Activated naive CD8-positive, alpha-beta T cell treated with anti-CD3 and anti-CD28 coated beads, Interleukin-2, amount 50 U/mL, for 24 hours (primary cell): ENCODE measurements around the gene IL17D.
"Not testable (repeated sequence)": the region's sequence is repeated elsewhere in the genome, so short reads cannot be mapped to it uniquely, and the experiment has no call there.

Experiments
- ATAC-seq: fragments of 150-1000 bp; cut with Tn5 transposase; one replicate; pipeline ENCODE4 v1.10.0; 2021
- DNase-seq: peaks from one replicate; pipeline ENCODE4 v3.0.0; 2021
- H3K27ac Mint-ChIP-seq: one replicate; pipeline ENCODE4 v1.8.0; 2021; ENCODE audit warnings: mild to moderate bottlenecking, mixed read lengths
- H3K27me3 Mint-ChIP-seq: one replicate; pipeline ENCODE4 v1.8.0; 2021; ENCODE audit warnings: mixed read lengths
- H3K36me3 Mint-ChIP-seq: one replicate; pipeline ENCODE4 v1.8.0; 2021; ENCODE audit warnings: low read depth, mixed read lengths
- H3K4me1 Mint-ChIP-seq: one replicate; pipeline ENCODE4 v1.8.0; 2021; ENCODE audit warnings: mixed read lengths
- H3K4me3 Mint-ChIP-seq: one replicate; pipeline ENCODE4 v1.8.0; 2021; ENCODE audit warnings: mild to moderate bottlenecking, moderate library complexity, mixed read lengths
- H3K9me3 Mint-ChIP-seq: one replicate; pipeline ENCODE4 v1.8.0; 2021; ENCODE audit warnings: mixed read lengths

Gene IL17D

DNA sequence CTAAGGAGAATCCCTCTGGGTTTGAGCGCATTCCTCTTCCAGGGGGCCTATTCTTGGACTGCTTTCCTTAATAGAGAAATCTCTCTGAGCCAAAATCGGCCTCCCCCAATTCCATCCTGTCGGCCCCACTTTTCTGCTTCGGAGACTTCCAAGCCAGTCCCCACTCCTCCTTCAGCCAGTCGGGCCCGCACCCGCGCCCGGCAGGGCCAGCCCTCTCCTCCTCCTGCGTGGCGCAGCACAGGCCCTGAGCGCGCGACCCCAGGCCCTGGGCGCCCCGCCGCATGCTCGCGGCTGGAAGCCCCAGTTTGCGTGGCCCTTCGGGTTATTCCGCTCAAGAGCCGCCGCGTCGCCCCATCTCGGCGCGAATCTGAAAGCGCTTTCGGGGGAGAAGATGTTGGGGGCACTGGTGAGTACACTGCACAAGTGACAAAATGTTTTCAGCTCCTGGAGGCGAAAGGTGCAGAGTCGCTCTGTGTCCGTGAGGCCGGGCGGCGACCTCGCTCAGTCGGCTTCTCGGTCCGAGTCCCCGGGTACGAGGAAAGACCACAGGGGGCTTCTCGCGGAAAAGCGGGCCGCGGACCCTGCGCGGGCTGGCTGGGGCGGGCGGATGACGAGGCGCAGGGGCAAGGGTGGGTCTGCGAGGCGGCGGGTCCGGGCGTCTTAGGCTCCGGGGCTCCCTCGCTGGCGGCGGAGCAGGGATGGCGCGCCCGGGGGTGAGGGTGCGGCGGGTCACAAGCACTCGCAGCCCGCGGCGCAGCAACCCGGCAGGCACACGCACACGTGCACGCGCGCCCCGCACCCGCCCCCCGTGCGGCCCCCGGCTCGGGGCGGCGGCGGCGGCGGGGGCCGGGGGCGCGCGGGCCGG, at the start of gene IL17D:
Gene IL17D (plus strand): TSS at position 785 of the 865 bp plus-strand sequence. CDS start 303 bp downstream, outside the sequence.
- H3K4me3 Mint-ChIP-seq: peak within 1 kb of the TSS; percentile 85
- no peaks in the 10 kb centered on the region for H3K9me3 Mint-ChIP-seq
- peaks cover 17% of the 10 kb centered on the region for H3K27me3 Mint-ChIP-seq
- peaks cover 22% of the 10 kb centered on the region for H3K4me1 Mint-ChIP-seq
- peak; percentile 27 for ATAC-seq
- H3K27ac Mint-ChIP-seq: peak within 1 kb of the TSS; percentile 79
- H3K36me3 Mint-ChIP-seq: no peaks in the 10 kb centered on the region
- DNase-seq: peak; percentile 42

GRCh38 chr13:20654156-20654555, 49.3 kb upstream of the IL17D start:
- DNase-seq (no peak), ATAC-seq (no peak)
- no peaks in the 10 kb centered on the region for H3K27me3 Mint-ChIP-seq
- no peaks in the 10 kb centered on the region for H3K9me3 Mint-ChIP-seq
- H3K4me3 Mint-ChIP-seq: no peak overlapping the region
- no peaks in the 10 kb centered on the region for H3K36me3 Mint-ChIP-seq
- H3K27ac Mint-ChIP-seq: no peak overlapping the region
- H3K4me1 Mint-ChIP-seq: no peaks in the 10 kb centered on the region

GRCh38 chr13:20658451-20659040, 45.0 kb upstream of the IL17D start:
- H3K36me3 Mint-ChIP-seq: peaks cover under 1% of the 10 kb centered on the region
- H3K27ac Mint-ChIP-seq: no peak overlapping the region
- H3K9me3 Mint-ChIP-seq: no peaks in the 10 kb centered on the region
- H3K27me3 Mint-ChIP-seq: no peaks in the 10 kb centered on the region
- DNase-seq (no peak), ATAC-seq (no peak)
- H3K4me1 Mint-ChIP-seq: no peaks in the 10 kb centered on the region
- no peak overlapping the region for H3K4me3 Mint-ChIP-seq

DNA sequence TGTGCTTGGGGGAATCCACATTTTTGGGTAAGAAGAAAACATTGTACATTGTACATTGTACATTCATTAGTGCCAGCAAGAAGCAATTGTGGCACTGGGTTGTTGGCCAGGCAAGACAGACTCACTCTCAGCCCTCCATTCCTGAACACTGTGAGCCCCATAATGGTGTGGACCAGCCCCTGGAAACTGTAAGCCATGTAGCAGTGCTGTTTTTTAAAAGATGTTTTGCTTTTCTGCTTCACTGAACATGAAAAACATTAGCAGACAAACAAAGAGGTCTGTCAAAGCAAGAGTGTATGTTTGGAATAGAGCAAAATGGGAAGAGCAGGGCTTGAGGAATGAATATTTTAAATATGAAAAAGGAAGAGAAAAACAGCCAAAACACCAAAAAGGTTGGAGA, 39.1 kb upstream of the IL17D start:
- H3K36me3 Mint-ChIP-seq: peaks cover 5% of the 10 kb centered on the region
- no peak overlapping the region for H3K4me3 Mint-ChIP-seq
- H3K27ac Mint-ChIP-seq: no peak overlapping the region
- no peaks in the 10 kb centered on the region for H3K4me1 Mint-ChIP-seq
- no peaks in the 10 kb centered on the region for H3K27me3 Mint-ChIP-seq
- ATAC-seq: no peak
- no peak for DNase-seq
- H3K9me3 Mint-ChIP-seq: no peaks in the 10 kb centered on the region

DNA sequence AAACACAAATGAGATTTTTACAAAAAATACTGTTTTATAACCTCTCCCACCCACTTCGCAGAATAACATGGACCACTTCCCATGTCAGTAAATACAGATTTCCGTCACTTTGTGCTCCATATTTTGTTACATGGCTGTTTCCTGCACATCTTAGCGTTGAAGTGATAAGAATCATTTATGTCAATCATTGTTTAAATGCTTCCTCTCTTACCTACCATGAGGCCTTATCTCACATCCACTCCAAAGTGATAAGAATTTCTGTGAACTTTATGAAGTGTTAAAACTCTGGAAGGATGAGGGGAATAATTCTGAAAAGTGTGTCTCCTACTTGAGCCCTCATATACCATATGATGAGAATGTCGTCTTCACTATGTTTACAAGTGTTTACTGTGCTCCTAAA, 36.6 kb upstream of the IL17D start:
- no peak overlapping the region for H3K27ac Mint-ChIP-seq
- DNase-seq (no peak), ATAC-seq (no peak)
- H3K36me3 Mint-ChIP-seq: peaks cover 5% of the 10 kb centered on the region
- H3K4me3 Mint-ChIP-seq: no peak overlapping the region
- no peaks in the 10 kb centered on the region for H3K4me1 Mint-ChIP-seq
- H3K27me3 Mint-ChIP-seq: no peaks in the 10 kb centered on the region
- H3K9me3 Mint-ChIP-seq: no peaks in the 10 kb centered on the region

DNA sequence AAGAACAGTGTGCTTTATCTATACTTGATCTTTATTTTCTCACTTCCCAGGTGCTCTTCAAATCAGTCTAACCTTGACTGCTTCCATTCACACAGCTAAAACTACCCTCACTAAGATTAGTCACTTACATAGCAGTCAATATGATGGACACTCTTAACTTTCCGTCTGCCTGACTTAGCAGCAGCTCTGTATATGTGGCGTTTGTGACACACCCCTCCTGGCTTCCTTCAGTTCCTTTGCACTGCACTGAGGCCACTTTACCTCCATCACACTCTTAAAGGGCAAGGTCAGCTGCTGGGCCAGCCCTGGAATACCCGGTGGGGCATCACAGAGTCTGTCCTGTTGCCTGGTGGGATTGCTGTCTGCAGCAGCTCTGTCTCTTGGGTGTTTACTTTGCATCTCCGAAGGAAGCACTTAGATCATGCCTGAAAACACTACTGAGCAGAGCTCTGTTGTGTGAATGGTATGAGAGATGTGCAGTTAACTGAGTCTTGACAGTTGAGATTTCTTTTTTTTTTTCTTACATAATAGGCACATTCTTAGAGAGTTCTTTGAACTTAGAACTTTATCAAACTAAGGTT, 35.6 kb upstream of the IL17D start:
- peaks cover 8% of the 10 kb centered on the region for H3K36me3 Mint-ChIP-seq
- no peak overlapping the region for H3K27ac Mint-ChIP-seq
- no peaks in the 10 kb centered on the region for H3K4me1 Mint-ChIP-seq

DNA sequence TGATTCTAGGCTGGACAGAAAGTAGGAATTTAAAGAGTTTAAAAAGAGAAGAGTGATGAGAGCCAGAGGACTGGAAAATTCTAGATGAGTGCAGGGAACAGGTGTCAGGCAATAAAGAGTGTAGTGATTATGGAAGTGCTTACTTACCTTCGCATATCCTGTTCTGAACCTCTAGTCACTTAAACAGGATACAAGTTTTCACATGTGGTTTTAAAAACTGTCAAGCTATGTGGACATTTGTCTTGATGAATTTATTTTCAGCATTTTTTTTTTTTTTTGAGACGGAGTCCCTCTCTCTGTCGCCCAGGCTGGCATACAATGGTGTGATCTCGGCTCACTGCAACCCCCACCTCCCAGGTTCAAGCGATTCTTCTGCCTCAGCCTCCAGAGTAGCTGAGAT, 34.3 kb upstream of the IL17D start:
- peaks cover 6% of the 10 kb centered on the region for H3K36me3 Mint-ChIP-seq
- DNase-seq (no peak), ATAC-seq (no peak)
- H3K27ac Mint-ChIP-seq: no peak overlapping the region
- H3K4me3 Mint-ChIP-seq: no peak overlapping the region
- no peaks in the 10 kb centered on the region for H3K9me3 Mint-ChIP-seq
- H3K4me1 Mint-ChIP-seq: no peaks in the 10 kb centered on the region
- H3K27me3 Mint-ChIP-seq: no peaks in the 10 kb centered on the region

More for the DNA sequence above, 35.6 kb upstream of the IL17D start:
- Mint-ChIP-seq H3K9me3 (no peaks in the 10 kb centered on the region), H3K4me3 (no peak overlapping the region), H3K27me3 (no peaks in the 10 kb centered on the region)
- ATAC-seq: peak; percentile 28
- DNase-seq: no peak

DNA sequence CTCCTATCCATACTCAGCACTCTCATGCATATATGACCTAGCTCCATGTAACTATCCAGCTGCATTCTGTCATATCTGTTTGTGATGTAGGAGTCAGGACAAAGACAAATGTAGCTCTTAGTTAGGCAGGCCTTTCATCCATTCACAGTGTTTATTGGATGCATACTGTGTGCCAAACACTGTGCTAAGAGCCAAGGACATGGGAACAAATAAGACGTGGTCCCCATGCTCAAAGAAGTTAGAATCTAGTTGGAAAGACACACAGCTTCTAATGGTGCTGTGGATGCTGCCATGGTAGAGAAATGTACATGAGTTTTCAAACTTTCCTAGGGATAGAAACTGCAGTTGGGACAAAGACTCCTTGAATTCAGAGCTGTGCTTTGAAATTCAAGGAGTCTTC, 31.7 kb upstream of the IL17D start:
- no peak for DNase-seq
- Mint-ChIP-seq H3K9me3 (no peaks in the 10 kb centered on the region), H3K36me3 (peaks cover 2% of the 10 kb centered on the region), H3K4me3 (no peak overlapping the region), H3K4me1 (no peaks in the 10 kb centered on the region), H3K27ac (no peak overlapping the region), H3K27me3 (no peaks in the 10 kb centered on the region)
- ATAC-seq: no peak

DNA sequence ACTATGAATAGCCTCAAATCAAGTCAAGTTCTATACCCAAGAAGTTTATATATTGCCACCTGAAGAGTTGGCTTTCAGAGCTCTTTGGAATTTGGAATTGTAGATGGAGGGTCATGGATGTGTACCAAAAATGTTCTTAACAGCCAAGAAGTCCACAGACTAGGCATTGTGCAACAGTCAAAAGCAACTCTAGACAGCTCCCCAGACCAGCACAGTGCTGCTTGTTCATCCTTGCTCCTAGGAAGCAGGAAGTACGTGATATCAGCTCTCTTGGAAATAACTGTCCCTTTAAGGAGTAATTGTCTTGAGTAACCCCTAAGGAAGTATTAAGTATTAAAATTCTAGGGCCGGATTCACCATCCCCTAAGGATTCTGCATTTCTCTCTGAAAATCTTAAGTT, 30.7 kb upstream of the IL17D start:
- DNase-seq (no peak), ATAC-seq (no peak)
- Mint-ChIP-seq H3K27me3 (no peaks in the 10 kb centered on the region), H3K36me3 (peaks cover 2% of the 10 kb centered on the region), H3K9me3 (no peaks in the 10 kb centered on the region), H3K4me1 (no peaks in the 10 kb centered on the region), H3K4me3 (no peak overlapping the region), H3K27ac (no peak overlapping the region)

- H3K4me3 Mint-ChIP-seq: no peak overlapping the region
- no peak overlapping the region for H3K27ac Mint-ChIP-seq
- H3K36me3 Mint-ChIP-seq: peaks cover 2% of the 10 kb centered on the region
Measured at GRCh38 chr13:20673715-20674114, 29.8 kb upstream of the IL17D start.

DNA sequence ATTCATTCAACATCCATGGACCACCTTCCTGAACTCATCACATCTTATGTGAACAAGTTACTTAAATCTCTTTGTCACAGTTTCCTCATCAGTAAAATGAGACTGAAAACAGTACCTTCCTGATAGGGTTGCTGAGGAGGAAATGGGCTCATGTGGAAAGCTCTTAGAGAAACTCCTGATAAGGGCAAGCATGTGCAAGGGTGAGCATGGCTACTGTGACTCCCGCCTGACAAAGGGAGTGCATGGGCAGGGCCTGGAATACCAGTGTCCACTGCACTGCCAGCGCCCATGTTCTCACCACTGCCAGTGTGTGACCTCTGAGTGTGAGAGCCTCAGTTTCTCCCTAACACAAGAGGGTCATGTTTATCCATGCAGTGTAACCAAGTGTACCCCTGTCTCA, 27.3 kb upstream of the IL17D start:
- Mint-ChIP-seq H3K27me3 (no peaks in the 10 kb centered on the region), H3K4me3 (no peak overlapping the region)

More at GRCh38 chr13:20673715-20674114, 29.8 kb upstream of the IL17D start:
- H3K9me3 Mint-ChIP-seq: no peaks in the 10 kb centered on the region
- H3K4me1 Mint-ChIP-seq: no peaks in the 10 kb centered on the region
- H3K27me3 Mint-ChIP-seq: no peaks in the 10 kb centered on the region
- no peak for DNase-seq
- ATAC-seq: no peak

GRCh38 chr13:20678606-20679005, 24.9 kb upstream of the IL17D start:
- not testable (repeated sequence) for H3K36me3 Mint-ChIP-seq, H3K27ac Mint-ChIP-seq, H3K4me3 Mint-ChIP-seq, H3K4me1 Mint-ChIP-seq, DNase-seq, ATAC-seq, H3K9me3 Mint-ChIP-seq, H3K27me3 Mint-ChIP-seq

More for the DNA sequence above, 27.3 kb upstream of the IL17D start:
- H3K27ac Mint-ChIP-seq: no peak overlapping the region
- H3K9me3 Mint-ChIP-seq: no peaks in the 10 kb centered on the region
- H3K4me1 Mint-ChIP-seq: no peaks in the 10 kb centered on the region
- ATAC-seq (no peak), DNase-seq (no peak)
- H3K36me3 Mint-ChIP-seq: peaks cover 2% of the 10 kb centered on the region

DNA sequence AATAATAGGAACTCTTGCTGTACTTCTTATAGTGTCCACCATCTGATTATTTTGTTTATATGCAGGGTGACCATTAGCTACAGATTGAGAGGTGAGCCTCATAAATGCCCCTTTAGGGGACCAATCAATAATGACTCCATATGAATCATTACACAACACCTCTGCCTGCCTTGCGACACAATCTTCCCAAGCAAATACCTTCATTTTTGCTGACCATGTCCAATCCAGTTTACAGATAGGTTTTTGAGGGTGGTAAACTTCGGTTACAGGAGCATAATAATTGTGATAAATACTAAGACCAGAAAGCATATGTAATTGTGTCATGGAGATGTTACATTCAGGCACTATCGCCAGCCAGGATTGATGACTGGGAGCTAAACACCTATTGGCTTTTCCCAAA, 23.6 kb upstream of the IL17D start:
- no peaks in the 10 kb centered on the region for H3K36me3 Mint-ChIP-seq
- no peak overlapping the region for H3K4me3 Mint-ChIP-seq
- no peaks in the 10 kb centered on the region for H3K9me3 Mint-ChIP-seq
- H3K27me3 Mint-ChIP-seq: no peaks in the 10 kb centered on the region
- no peaks in the 10 kb centered on the region for H3K4me1 Mint-ChIP-seq
- ATAC-seq (no peak), DNase-seq (no peak)
- no peak overlapping the region for H3K27ac Mint-ChIP-seq

GRCh38 chr13:20680416-20681080, 23.0 kb upstream of the IL17D start:
- H3K27me3 Mint-ChIP-seq: no peaks in the 10 kb centered on the region
- H3K4me1 Mint-ChIP-seq: no peaks in the 10 kb centered on the region
- H3K4me3 Mint-ChIP-seq: no peak overlapping the region
- DNase-seq (no peak), ATAC-seq (no peak)
- no peak overlapping the region for H3K27ac Mint-ChIP-seq
- H3K9me3 Mint-ChIP-seq: no peaks in the 10 kb centered on the region
- H3K36me3 Mint-ChIP-seq: no peaks in the 10 kb centered on the region
